GM19240 (cell line): Measurements from ENCODE around the gene TNIP3.
"Not testable (repeated sequence)": the region's sequence is repeated elsewhere in the genome, so short reads cannot be mapped to it uniquely, and the experiment has no call there.

ENCODE experiments used
- DNase-seq: peaks from one replicate; pipeline ENCODE4 v3.0.0; 2011; ENCODE audit warnings: low spot score; ENCODE audit not compliant: insufficient read length

Gene TNIP3, protein sequence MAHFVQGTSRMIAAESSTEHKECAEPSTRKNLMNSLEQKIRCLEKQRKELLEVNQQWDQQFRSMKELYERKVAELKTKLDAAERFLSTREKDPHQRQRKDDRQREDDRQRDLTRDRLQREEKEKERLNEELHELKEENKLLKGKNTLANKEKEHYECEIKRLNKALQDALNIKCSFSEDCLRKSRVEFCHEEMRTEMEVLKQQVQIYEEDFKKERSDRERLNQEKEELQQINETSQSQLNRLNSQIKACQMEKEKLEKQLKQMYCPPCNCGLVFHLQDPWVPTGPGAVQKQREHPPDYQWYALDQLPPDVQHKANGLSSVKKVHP

DNA sequence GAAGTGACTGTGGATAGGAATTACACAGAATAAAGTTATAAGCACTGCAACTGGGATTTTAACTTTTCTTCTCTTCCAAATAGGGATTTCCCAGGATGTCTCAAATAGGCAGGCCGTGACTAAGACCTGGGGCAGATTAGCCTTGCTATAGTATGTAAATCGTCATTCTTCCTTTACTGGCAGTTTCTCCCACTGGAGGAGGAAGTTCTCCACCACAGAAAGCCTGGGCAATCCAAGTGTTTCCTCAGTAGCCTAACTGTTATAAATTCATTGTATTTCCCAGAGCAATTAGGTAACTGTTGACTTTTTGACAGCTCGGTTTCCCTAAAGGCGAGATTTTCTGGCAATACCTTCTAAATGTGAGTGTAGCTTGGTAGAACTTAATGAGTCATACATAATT is at the start of gene TNIP3:
TNIP3 (minus strand) TSS at position 31 of the 400 bp plus-strand sequence. CDS start 196 bp downstream, outside the sequence.
- DNase-seq, result no peak

DNA sequence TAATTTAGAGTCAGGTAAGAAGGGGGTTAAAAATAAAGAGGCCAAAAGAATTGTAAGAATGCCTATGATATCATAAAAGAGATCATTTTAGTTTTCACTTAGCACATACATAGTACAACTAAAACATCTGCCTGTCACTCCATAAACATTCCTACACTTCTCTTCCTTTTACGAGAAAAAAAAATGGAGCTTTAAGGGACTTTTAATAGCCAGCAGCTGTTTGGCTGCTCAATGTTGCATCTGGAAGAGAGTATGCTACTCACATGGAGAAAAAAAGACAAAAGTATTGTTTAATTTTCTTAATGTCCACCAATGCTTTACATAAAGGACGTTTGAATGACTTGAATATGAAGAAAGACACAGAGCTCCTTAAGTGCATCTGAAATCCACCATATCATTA is 48.7 kb upstream of the TNIP3 start:
- no peak for DNase-seq

DNA sequence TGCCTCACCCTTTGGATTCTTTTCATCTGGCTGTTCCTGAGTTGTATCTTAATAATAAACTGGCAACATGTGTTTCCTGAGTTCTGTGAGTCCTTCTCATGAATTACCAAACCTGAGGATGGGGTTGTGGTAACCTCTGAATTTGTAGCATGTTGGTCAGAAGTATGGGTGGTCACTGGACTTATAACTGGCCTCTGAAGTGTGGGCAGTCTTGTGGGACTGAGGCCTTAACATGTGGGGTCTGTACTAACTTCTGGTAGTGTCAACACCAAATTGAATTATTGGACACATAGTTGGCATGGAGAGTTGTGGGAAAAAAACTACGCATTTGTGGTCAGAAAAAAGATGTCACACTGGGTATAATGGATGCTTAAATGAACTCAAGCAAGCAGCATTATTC is 45.0 kb upstream of the TNIP3 start:
- no peak for DNase-seq

DNA sequence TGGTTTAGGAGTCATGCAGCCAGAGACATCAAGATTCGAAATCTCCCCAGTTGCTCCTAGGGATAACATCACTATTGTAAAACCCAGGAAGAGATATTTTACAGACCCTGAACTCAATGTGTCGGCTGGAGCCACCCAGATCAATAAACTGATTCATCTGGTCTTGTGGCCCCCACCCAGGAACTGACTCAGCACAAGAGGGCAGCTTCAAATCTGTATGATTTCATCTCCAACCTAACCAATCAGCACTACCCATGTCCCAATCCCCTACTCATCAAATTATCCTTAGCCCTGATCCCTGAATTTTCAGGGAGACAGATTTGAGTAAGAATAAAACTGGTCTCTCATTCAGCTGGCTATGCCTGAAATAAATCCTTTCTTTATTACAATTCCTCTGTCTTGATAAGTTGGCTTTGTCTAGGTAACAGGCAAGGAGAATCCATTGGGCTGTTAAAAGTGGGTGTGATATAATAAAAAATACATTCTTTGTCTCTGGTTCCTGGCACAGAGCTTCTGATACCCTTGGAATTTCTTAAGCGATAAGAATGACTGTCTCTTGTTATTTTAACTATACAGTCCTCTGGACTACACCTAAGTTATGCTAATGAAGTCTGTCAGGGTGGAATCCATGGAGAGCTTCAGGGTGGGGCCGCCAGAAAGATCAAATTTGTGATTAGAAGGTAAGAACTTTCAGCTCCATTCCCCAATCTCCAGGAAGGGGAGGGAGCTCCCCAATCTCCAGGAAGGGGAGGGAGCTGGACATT is 44.3 kb upstream of the TNIP3 start:
- DNase-seq, result no peak

DNA sequence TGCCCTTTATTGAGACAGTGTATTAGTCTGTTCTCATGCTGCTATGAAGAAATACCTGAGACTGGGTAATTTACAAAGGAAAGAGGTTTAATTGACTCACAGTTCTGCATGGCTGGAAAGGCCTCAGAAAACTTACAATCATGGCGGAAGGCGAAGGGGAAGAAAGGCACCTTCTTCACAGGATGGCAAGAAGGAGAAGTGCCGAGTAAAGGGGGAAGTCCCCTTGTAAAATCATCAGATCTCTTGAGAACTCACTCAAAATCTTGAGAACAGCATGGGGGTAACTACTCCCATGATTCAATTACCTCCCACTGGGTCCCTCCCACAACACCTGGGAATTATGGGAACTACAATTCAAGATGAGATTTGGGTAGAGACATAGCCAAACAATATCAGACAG is 41.7 kb upstream of the TNIP3 start:
- DNase-seq, result not testable (repeated sequence)

DNA sequence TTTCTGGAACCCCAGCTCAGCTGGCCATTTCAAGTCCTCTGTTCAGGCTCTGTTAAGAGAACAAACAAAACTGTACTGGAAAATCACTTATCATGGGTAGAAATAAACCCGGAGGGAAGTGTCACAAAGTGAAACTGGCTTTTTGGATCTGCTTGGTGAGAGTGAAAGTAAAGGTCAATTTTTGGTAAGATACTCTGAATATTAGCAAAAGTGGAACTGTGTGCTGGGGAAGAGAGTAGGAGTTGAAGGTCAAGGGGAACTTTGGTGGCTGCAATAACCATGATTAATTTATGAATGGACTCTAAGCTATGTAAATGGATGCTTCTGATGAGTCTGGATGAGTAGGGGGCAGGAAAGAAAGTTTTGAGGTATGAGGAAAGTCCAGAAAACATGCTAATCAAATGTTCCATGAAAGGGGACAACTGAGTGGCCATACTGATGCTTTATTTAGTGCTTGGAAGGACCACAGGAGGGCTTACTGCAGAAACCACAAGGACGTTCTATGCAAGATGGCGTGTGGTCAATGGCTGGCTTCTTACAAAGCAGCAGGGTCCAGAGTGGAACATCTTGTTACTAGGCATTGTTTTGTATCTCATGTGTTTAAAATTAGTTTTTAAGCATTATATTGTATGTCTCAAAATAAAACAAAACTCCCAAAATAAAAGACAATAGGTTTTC is 36.8 kb upstream of the TNIP3 start:
- peak; percentile 11 for DNase-seq

DNA sequence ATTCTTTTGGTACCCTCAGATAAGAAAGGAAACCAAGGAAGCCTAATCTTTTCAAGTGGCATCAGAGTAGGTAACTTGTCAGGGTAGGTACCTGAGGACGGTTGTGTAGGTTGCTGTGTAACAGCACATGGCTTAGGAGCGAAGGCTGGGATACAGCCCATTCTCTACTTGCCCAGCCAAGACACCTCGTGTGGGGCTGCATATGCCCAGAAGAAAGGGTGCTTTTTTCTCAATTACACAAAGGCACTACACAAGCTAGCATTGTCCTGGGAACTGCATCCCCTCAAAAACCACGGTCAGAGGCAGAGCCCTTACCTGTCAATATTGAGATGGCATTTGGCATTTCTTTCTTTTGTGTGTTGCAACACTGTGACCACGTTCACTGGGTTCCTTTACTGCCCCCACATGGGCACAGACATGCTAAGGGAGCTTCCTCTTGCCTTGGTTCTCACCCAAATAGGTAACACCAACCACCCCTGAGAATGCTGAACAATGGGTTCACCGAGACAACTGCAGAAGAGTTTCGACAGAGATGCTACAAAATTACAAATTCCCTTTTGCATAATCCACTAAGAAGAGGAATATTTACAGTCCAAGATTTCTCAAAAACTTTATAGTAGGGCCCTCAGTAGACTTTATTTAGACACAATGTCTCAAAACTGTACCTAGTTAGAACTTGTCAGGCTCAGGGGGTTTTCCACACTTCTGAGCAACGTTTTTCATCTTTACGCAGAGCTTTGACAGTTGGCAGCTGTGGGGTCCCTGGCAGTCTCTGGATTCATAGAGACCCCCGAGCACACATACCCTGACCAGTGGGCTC is 35.8 kb upstream of the TNIP3 start:
- DNase-seq, result no peak

DNA sequence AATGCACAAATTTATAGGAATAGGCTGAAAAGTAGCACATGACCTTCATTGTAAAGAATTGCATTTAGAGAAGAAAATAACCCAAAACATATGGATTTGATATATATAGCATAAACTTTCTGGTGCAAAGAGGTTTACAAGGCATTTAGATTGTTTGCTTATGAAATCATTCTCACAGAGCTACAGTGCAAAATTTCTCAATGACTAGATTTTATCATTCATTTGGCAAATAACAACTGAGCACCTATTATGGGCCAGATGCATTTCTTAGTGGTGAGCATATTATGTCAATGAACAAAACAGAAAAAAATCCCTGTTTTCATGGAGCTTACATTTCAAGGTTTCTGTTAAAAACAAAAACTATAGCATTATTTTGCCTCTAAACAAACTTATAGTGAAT is 34.1 kb upstream of the TNIP3 start:
- no peak for DNase-seq

DNA sequence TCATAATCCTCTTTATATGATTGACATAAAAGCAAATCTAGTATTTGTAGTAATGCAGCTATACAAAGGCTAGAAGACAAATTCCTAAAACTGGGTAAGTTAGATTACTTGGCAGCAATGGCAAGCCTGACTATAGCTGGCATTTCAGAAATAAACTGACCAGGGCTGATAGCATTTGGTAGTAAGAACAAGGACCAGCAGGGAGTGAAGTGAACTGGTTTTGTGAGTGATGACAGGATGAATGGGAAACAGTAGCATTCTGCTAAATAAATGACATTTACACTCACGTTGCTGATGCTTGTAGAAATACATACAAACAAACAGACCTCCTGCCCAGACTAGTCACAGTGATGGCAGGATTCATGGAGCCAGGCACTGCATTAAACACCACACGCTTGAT is 31.5 kb upstream of the TNIP3 start:
- no peak for DNase-seq

DNA sequence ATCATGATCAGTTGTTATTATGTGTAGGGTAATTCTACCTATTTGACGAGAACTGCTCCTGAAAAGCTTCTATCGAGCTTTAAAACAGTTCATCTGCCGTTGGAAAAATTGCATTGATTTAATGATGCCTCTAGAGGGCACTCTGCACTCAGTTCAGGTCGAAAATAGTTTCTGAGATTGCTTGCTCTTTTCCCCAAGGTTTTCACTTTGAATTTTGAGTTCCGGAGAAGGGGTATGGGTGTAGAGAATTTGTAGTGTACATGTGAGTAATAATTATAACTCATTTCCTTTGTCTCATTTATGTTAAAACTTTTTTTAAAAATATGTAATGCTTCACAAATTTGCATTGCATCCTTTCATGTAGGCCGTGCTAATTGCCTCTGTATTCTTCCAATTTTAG is 28.4 kb upstream of the TNIP3 start:
- DNase-seq, result no peak

DNA sequence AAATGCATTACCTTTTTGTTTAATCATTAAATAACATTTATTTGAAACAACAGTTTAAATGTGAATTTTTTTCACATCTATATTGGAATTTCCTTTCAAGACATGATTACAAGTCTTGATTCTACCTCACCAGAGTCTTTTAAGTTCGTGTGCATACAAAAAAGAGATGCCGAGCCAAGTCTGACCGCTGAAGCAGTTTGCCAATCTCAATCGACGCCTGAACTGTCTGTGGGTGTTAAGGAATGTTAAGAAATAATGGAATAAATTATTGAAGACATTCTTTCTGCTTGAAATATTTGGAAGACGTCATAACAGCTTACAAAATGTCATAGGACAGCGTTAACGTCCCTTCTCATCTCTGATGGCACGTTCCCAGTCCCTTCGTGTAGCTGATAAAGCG is 27.9 kb upstream of the TNIP3 start:
- no peak for DNase-seq

DNA sequence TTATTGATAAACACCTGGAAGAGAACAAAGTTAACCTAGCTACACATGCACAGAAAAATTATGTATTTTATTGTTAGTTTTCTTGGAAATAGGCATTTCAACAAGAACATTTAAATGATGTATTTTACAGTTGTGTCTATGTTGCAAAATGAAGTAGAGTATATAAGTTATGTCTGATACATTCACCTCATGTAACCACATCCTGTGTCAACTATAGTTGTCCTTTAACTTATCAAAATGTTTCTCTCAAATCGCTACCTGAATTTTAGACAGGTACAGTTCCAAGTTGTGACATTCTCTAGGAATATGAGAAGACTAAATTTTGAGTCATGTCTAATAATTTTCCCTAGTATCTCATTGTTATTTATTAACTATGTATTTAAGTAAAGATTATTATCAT is 27.2 kb upstream of the TNIP3 start:
- no peak for DNase-seq

DNA sequence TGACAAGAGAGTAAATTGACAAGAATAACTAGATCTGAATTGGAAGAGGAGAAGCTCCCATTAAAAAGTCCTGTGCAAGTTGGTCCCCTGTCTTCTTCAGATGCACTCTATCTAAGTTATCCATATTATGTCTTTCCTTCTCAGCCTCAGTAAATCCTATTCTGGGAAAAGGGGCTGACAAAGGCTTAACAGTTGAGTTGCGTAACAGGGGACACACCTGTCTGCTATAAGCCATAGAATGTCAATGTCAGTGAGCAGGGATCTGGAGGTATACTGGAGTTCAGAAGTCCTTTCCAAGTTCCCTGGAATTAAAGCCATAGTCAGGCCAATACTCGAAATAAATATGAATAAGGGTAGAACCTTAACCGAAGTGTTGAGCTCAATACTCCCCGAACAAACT is 26.3 kb upstream of the TNIP3 start:
- no peak for DNase-seq

DNA sequence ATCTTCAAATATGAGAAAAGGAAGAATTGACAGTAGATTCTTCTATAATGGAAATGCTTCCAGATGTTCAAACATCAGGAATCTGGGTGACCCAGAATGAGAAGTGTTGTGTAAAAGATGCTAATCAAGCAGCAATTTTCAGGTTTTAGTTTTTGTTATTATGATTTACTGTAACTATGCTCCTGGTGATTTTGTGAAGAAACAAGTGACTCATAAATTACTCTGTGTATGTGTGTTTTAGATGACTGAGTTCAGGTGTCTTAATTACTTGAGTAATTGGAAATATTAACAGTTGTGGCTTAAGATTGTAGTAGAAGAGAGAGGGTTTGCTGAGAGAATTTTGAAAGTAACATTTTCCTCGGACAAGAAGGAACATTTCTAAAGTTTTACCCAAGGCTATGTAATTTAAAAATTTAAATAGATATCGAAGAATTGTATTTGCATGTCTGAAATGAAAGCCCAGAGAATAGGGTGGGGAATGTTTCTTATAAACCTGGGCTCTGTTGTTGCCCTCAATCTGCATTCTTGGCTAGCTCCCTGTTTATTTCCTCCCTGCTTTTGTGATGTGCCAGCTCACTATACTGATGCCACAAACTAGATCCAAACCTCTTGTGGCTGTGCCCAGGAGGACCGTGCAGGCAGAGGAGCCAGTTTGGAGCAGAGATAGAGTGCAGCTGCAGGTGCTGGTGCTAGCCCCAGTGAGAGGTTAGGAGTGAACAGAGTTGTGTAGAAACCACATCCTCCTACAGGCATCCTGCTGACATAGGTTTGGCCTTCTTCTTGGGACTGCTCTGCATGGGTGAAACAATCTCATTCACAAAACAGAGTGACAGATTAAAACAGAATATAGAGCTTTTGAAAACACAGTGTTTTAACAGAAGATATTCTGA is 25.4 kb upstream of the TNIP3 start:
- no peak for DNase-seq

DNA sequence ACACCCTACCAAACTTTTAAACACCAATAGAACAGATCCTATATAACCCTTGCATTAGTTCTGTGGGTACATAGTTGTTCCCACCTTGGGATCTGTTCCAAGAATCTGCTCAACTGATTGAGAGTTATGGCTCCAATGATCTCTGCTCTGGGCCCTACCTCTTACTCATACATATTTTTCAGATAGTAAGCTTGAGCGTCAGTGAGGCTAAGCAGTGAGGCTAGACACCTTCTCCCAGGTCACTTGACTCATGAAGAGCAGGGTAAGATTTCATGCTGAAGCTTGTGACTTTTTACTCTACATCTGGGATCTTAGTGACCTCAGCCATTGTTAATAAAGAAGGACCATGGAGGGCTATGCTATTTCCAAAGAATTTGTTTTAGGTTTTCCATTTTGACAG is 23.1 kb upstream of the TNIP3 start:
- no peak for DNase-seq

DNA sequence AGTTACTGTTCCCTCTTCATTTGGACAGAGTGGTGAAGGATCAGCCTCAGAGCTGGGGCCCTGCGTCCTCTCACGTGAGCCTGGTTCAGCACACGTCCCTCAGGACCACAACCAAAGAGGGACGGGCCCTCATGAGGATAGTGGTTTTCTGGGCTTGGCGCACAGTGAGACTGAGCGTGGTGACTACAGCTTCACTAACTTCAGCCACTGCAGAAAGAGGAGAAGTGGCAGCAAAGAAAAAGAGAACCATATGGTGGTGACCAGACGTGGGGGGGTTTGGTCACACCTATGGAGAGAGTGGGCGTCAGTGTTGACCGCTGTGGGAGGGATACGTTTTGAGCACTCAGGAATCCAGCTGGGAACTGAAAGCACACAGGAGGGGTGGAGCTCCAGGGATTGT is 21.8 kb upstream of the TNIP3 start:
- no peak for DNase-seq

DNA sequence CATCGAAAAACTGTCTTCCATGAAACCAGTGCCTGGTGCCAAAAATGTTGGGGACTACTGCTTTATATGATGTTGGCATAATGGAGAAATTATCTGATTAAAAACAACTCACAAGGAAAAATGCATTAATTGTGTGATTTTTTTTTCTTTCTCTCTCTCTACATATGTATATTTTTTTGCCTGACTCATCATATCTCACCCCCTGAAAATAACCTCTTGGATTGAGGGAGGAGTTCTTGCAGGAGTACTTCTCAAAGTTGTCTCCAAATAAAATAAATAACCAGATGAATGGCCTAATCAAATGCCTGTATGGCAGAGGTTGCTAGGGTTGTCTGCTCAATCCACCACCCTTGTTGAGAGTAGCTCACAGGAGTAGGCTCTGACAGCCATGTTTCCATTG is 19.9 kb upstream of the TNIP3 start:
- no peak for DNase-seq

DNA sequence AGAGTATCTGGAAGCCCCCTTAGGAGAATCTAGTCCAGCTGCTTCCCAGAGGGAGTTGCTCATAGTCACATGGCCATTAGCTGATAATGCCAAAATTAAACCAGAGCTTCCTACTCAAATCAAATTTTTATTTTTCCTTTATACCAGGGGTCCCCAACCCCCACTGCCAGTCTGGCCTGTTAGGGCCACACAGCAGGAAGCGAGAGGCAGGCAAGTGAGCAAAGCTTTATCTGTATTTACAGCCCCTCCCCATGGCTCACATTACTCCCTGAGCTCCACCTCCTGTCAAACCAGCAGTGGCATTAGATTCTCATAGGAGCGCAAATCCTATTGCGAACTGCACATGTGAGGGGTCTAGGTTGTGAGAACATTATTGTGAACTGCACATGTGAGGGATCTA is 19.2 kb upstream of the TNIP3 start:
- DNase-seq, result no peak

DNA sequence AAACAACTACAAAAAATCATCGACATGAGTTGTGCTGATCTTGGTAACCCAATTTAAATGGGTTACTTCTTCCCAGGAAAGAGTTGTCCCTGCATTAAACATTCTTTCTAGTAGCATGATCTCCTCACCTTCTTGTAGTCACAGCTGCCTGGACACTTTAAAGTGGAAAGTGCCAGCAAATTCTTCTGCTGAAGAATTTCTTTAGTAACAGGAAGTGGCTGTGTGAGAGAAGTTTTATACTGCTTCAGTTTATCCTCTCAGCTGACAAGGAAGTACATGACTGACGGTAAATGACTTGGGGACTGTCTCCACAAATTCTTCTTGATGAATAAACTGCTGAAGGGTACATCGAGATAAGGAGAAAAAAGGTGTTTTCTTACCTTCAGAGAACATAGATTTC is 18.2 kb upstream of the TNIP3 start:
- DNase-seq, result no peak

DNA sequence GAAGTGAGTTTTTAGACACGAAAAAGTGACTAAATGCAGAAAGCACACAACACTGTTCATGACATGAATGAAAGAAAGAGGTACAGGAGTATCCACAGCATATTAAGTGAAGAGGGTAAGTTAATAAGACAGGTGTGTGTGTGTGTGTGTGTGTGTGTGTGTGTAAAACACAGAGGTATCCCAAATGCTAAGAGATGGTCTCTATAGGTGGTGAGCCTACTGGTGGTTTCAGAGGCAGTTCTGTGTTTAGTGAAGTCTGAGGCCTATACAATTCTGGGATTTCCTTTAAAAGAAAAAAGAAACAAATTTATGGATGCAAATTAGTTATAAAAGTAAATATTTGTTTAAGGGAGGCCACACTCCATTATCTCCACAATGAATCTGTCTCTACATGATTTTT is 17.4 kb upstream of the TNIP3 start:
- no peak for DNase-seq

DNA sequence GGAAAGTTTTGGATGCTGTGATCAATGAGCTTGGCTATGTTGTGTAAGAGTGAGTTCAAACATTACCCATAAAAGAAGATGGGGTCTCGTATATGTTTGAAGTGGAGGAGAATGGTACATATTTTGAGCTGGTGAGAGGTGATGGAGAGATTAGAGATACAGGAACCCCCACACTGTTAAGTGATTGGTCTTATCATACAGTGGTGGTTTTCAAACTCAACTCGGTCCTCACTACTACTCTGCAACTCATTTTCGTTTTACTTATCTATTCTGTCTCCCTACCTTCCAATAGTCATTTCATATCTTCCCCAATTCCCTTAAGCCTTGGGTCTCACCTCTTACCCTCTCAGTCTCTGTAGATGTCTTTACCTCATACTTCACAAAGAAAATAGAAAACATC is 16.4 kb upstream of the TNIP3 start:
- no peak for DNase-seq
